HG03066 (cell line): ENCODE measurements around the gene MCTP1.

Experiments
- ATAC-seq: cut with Tn5 transposase; IDR thresholded peaks from one replicate; pipeline ENCODE4 v1.9.1; 2021; ENCODE audit warnings: low read depth; ENCODE audit not compliant: unreplicated experiment

MCTP1 gene

DNA sequence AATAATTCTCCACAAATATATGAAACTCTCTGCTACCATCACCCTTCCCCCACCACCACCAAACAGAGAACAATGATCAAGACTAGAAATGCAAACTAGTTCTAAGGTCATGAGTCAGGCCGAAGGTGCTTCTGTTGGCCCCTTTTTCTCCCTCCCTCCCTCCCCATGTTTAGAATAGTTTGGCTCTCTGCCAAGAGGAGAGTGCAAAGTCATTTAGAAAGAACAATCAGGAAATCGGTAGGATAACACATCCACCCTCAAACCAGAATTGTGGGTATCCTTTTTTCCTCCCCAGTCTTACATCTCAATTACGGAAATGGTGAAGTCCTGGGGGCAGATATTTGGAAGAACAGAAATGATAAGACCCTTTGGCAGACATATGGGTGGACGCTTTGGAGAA, 496.4 kb downstream of the MCTP1 start:
- ATAC-seq: no peak

DNA sequence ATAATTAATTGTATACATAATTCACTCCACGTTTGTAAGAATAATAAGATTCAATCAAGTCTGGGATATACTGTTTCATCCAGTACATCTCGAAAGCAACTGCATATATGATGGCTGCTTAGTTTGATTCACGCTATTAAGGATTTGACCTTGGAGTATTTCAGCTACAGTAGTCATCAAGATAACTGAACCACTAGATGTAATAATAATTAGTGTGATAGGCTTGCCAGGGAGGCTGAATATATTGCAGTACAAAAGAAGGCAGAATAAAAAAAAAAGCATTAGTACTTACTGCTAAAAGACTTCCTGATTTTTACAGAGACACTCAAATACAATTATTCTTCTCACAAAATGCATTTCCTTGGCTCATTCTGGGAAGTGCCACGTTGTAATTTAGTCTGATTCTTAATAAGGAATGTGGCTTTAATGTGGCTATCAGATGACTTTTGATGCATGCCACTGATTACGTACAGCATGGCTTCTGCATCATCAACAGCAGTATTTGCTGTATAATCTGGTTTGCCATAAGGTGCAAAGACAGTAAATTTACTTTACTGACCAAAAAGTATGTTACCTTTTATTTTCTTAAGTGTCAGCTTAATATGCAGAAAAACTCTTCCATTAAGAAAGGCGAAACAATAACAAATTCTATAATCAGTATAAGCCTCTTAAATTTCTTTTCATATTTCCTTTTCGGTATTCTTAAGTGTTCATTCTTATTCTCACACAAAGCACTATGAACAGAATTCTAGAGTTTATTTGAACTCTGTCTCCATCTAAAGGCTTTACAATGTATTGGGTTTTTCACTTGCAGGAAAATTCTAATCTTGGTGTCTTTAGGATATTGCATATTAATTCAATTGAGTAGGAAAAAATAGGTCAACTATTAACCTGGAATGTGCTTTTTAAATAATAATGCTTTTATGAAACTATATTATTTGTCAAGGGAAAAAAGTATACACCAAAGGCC, 500.1 kb downstream of the MCTP1 start:
- ATAC-seq: no peak

DNA sequence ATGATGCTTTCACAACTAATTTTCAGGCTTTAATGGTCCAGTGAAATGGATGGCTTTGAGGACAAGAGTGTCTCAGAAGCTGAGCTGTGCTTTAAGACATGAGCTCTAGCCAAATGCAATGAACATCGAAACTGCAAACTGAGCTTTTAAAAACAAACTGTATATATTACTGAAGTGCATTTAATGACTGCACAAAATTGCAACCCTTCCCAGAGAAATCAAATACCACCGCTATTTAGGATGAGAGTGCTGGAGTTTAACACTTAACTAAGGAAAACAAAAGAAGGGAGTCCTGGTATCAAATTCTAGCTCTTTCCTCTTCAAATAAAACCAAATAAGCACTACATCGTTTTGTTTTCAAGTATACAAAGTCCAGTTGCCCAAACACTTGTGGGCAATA, 502.5 kb downstream of the MCTP1 start:
- no peak for ATAC-seq

DNA sequence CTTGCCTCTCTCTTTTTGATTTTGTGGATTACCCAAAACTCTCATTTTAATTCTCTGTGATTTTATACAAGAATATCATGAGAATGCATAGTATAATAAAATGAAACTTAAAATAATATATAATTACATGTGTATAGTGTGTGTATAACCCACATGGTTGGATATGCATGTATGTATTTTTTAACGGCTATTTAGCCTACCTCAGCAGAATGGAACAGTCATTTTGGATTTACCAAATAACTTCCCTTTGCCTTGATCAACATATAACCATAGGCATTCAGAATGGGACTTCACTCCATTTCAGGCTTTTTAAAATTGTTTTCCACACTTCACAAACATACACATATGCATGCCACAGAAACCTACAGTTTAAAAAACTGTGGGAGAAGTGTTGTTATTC, 505.2 kb downstream of the MCTP1 start:
- ATAC-seq: no peak

DNA sequence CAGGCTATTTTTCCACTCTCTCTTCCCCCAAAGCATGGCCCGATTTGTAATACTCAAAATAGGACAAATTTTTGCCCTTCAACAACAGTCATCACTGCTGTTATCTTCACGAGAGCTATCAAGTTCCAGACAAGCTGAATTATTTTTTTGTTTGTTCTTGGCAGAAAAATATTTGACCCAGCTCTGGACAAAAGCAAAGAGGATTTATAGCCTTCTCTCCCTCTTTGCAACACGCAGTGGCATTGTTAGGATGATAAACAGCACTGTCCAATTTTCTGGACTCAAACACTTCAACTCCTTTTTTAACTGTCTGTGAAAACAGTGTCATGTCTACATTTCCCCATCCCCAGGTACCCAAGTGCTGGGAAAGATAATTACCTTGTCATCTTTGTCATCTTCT, 506.2 kb downstream of the MCTP1 start:
- no peak for ATAC-seq

DNA sequence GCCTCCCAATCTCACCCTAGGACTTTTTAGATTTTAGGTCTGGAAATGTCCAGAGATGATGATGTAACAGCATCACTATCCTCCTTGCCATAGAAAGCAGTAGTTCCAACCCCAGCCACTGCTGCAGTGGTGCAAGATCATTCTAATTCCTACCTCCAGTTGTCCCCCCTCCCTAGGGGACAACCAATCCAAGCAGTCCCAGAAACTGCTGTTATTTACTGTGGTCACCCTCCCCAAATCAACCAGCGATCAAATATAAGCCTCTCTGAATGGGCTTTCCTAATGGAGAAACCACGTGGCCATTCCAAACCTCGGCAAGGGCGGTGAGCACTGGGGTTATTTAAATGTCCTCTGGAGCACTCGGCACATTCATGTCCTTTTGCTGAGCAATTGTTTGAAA, 506.6 kb downstream of the MCTP1 start:
- no peak for ATAC-seq

DNA sequence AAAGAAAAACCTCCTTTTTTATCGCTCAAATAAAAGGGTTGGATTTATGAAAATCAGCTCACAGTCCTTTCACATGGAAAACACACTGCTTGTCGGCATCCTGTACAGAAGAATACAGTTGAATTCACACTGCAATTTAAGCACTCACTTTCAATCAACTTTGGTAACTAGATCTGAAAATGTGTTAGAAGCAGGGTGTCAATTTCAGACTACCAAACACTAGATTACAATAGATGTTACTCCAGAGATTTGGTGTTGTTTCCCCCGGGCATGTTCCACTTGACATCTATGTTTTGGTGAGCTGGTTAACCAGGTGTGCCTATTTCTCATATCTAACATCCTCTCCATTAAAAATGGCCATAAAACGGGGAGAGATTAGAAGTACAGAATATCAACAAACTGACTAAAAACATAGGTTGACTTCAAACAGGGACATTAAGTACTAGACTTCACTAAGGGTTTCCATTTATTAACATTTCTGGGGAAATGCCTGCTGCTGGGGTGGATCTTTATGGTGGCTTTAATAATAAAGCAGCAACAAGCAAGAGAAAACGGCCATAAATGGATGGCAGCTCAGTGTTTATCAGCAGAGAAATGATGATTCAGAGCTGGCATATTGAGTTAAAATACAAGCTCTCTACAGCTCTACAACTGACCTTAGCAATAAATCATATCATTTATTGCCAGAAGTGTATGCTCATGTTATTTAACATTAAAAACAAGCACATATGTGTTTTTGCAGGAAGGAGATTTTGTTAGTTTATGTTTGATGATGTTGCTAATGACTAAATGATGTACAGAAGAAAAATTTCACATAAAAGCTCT, 507.6 kb downstream of the MCTP1 start:
- ATAC-seq: no peak

DNA sequence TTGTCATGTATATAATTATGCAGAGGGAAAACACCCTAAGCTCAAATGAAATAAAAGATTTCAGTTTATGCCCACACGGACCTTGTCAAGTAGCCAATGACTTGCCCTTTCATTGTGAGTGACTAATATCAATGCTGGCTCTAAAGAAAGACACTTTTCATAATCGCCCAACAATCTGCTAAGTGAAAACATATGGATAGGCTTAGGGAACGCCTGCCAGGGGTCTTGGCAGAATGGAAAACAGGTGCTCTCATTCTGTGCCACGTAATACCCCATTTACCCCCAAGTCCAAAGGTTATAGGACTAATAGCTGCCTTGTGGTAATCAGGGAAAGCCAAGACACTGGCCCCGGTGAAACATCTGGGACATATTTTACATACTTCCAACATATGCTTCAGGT, 508.7 kb downstream of the MCTP1 start:
- ATAC-seq: no peak

DNA sequence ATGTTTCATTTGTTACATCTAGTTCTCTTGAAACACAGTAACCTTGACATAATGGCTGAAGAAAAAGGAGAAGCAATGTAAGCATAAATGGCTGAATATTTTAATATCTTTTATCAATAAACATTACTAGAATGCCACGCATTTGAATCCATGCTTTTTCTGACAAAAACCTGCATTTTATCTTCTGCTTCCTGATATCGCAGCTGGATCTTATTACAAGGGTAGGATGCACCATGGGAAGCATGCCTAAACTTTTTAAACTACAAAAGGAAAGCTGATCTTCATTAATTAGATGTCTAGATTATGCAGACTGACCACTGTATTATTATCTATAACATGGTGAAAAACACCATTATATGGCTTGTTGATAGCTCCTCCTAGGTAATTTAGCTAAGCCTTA, 509.8 kb downstream of the MCTP1 start:
- ATAC-seq: no peak

DNA sequence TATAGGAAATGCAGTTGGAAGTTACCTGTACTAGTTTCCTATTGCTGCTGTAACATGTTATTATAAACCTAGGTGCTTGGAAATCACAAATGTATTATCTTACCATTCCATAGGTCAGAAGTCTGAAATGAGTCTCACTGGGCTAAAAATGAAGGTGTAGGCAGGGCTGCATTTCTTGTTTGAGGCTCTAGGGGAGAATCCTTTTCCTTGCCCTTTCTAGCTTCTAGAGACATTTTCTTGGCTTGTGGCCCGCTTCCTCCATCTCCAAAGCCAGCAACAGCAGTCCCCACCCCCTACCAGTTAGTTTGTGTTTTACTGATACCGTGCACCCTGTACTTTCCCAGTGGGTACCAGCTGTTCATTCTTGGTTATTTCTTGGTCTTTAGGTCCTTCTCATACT, 513.2 kb downstream of the MCTP1 start:
- ATAC-seq: no peak

DNA sequence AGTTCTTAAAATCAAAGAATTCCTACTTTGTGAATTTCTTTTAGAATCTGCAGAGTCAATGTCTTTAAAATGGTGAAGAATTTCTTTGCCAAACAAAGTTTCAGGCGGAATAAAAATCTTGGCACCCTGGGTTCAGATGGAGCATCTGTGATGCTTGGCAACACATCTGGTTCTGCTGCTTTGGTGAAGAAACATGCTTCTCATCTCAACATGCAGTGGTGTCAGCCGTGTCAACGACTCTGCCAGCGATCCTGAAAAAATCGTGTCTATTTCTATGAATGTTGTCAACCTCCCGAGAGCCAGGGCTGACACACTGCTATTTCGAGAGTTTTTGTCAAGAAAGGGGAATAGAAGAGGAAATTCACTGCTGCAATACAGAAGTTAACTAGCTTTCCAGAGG, 514.9 kb downstream of the MCTP1 start:
- no peak for ATAC-seq

DNA sequence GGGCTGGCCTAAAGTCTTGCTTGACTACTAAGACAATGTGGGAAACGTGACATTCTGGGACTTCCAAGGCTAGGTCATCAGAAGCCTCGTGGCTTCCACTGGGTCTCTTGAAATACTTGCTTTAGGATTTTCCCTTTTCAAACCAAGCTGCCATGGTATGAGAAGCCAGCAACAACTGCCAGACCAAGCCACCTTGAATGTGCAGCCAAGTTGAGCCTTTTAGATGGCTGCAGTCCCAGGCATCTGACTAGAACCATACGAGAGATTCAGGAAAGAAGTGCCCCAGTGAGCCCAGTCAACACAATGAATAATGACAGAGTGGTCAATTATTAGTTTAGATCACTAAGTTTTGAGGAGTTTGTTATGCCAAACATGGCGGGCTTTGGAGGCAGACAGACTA, 523.1 kb downstream of the MCTP1 start:
- ATAC-seq: no peak

DNA sequence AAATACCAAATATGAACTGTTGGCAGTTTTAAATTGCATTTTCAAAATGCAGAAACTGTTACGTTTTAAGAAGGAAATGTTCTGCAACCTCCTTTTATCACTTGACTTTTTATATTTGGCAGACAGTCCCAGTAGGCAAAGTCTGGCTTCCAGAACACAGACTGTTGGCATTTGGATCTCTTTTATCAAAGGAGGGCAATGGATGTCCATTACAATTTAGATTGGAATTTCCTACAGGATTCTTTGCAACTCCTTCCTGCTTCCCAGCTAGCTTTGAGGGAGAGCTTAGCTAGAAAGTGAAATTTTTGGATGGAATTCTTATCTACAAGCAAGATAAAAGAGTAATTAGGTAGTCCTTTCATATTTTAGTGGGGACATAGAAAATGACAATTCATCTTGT, 523.8 kb downstream of the MCTP1 start:
- no peak for ATAC-seq

DNA sequence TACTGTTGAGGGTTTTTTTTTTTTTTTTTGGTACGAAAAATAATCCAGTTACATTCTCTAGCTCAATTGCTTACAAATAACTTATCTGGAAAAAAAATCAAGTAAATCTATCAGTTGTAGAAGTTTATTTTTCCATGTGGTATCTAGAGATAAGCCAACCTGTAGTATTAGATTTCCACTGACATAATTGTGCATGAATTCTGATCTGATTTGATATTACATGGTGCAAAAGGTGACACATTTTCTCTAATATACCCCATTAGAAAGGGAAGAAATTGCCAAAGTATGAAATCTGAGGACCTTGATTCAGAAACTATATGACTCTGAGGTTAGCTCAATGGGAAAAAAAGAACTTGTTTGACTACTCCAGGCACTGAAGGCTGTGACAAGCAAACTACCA, 524.9 kb downstream of the MCTP1 start:
- ATAC-seq: no peak

DNA sequence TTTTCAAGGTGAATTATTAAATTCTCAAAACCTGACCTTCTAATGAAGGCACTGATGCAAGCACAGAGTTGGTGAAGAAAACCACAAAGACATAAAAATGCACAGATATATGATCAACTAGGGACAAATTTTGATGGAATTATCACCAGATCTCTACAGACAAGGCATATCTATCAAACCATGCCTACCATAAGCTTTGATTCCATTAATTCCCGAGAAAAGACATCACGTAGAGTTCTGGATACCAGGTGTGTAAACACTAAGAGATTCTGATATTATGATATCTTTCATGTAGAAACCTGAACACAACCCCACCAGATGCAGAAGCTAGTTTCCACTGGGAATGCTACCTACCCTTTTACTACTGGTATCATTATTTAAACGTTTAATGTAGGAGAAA, 525.9 kb downstream of the MCTP1 start:
- no peak for ATAC-seq

DNA sequence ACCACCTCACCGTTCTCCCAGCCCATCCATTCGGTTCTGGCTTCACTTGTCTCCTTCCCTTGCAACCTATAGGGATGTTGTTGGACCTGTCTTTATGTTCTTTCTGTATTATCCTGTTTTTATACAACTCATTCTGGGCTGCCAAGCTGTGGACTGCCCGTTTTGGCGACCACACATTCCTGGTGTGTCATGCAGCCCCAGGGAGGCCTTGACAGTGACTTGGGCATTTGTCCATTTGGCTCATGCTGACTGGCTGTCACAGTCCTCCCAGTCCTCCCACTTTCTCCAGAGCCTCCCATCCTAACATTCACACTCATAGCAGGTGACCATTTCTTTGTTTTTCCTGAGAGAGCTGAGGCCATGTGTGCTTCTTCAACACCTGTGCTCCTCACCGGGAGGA, 530.1 kb downstream of the MCTP1 start:
- ATAC-seq: no peak

DNA sequence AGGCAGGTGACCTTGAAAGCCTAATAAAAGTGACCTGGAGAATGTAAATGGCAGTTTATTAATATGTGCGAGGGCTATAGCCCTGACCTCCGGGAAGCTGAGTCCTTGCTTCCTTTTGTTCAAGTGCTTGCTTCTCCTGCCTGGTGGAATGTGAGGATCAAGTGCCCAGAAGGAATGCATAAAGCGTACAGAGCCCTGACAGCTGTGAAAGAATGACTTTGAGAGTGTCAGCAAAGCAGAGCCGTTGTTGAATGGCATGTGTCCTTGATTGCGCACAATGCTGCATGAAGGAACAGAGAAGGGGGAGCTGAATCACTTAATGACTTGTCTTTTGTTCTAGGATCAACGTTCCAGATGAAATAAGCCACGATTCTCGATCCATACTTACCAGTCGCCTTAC, 533.4 kb downstream of the MCTP1 start:
- ATAC-seq: no peak

DNA sequence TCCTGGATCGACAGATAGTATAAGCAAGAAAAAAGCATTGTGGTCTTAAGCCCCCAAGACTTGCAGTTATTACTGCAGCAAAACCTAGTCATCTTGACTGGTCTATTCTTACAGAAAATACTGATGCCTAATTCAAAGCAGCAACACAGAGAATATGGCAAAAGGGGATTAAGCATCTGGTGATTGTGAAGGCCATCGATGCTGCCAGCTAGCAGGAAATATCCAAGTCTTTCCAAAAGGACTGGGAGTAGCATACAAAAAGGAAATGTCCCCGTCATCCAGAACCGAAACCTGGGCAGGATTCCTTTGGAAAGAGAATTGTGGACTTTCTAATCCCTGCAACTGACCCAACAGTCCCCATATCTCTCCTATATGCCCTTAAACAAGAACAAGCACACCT, 534.2 kb downstream of the MCTP1 start:
- ATAC-seq: no peak

DNA sequence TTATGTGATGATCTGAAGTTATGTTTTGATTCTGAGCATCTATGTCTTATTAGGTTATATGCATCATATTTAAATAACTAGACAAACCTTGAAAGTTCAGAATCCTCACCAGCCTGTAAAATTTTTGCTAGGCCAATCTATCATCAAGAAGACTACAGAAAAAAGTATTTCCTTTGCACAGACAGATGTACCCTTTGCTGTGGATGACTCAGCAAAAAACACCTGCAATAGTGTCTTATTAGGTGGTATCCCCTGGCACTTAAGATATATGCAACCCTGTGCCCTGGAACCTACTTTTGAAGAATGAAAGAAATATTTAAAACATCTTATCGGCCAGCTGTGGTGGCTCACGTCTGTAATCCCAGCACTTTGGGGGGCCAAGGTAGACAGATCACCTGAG, 535.9 kb downstream of the MCTP1 start:
- no peak for ATAC-seq

DNA sequence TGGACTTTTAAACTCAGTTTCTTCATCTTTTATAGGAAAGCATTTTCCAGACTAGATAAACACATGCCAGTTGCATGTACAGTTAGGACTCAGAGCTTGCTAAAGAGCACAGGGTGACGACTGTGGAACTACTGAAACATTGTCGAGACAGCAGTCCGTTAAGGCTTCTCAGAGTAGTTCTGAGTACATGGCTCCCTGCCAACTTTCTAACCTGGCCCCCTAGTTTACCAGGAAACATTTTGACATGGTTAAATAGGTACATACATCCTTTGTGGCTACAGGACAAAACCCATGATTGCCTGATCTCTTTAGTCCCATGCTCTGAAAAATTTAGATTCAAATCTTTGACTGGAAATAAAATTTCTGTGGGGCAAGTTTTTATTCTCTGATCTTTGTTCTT, 536.7 kb downstream of the MCTP1 start:
- no peak for ATAC-seq

DNA sequence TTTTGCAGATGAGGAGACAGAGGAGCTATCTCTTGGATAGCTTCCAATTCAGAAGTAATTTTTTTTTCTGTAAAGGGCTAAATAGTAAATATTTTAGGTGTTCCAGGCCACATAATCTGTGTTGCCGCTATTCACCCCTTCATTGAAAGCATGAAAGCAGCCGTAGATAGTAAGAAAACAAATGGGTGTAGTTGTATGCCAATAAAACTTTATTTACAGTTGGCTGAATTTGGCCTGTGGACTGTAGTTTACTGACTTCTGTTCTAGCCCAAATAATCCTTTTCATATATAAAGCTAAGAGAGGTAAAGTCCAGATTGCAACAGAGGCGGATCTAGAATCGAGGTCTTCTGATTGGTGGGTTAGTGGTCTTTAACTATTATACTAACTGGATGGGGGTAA, 537.5 kb downstream of the MCTP1 start:
- ATAC-seq: no peak

DNA sequence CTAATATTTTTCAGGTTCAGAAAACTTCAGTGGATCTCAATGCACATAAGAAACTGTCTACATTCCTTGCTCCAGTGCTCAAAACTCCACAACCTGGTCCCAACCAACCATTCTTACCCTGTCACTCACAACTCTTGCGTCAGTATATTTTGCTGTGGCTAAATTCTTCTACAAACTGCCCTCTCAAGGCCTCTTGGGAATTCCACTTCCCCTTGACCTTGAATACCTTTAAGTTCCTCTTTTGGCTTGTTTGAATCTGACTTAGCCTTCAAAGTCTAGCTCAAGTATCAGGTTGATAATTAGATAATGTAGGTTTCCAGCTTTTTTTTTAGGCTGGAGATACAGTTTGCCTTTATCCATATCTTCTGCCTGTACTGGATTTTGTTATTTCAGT, 538.2 kb downstream of the MCTP1 start:
- peak; percentile 54 for ATAC-seq
